ENCODE measurements around the gene PPP1R2. TPM values are rescaled to one million over a fixed set of nuclear protein-coding genes. Genes with fewer than 3 reads are reported as not detected.
A peak's percentile ranks its signal among the peaks of the same experiment; 100 is the strongest.
"Not testable (repeated sequence)": the region's sequence is repeated elsewhere in the genome, so short reads cannot be mapped to it uniquely, and the experiment has no call there.

Gene PPP1R2
- 159 TPM for polyA plus RNA-seq

GRCh38 chr3:195542698-195543499 lies at the start of gene PPP1R2:
TSS of gene PPP1R2 (minus strand) at chr3:195543325. CDS start at chr3:195543025, 300 bp downstream.
- Mint-ChIP-seq H3K36me3 (no peaks in the 10 kb centered on the region), H3K27ac (peak within 1 kb of the TSS; percentile 86 to 98 (median 97)), H3K27me3 (no peaks in the 10 kb centered on the region), H3K4me3 (peak within 1 kb of the TSS; percentile 88 to 97 (median 90)), H3K9me3 (no peaks in the 10 kb centered on the region), H3K4me1 (peaks cover 52 to 59% (median 53%) of the 10 kb centered on the region in 3 donors)

- no peak overlapping the region for H3K4me3 Mint-ChIP-seq
- no peaks in the 10 kb centered on the region for H3K36me3 Mint-ChIP-seq
- H3K9me3 Mint-ChIP-seq: no peaks in the 10 kb centered on the region
- no peak overlapping the region for H3K27ac Mint-ChIP-seq
- peaks cover 2% of the 10 kb centered on the region for H3K27me3 Mint-ChIP-seq
- no peaks in the 10 kb centered on the region for H3K4me1 Mint-ChIP-seq
These were observed 48.7 kb upstream of the PPP1R2 start for GRCh38 chr3:195591852-195592251.

GRCh38 chr3:195591220-195591619 lies 48.1 kb upstream of the PPP1R2 start:
- H3K4me3 Mint-ChIP-seq: no peak overlapping the region

GRCh38 chr3:195590381-195590780 lies 47.3 kb upstream of the PPP1R2 start:
- H3K9me3 Mint-ChIP-seq, H3K36me3 Mint-ChIP-seq, H3K4me1 Mint-ChIP-seq, H3K27ac Mint-ChIP-seq, H3K27me3 Mint-ChIP-seq, H3K4me3 Mint-ChIP-seq: not testable (repeated sequence)

More at GRCh38 chr3:195591220-195591619, 48.1 kb upstream of the PPP1R2 start:
- Mint-ChIP-seq H3K9me3 (no peaks in the 10 kb centered on the region), H3K4me1 (no peaks in the 10 kb centered on the region), H3K27ac (no peak overlapping the region), H3K27me3 (peaks cover 2% of the 10 kb centered on the region), H3K36me3 (no peaks in the 10 kb centered on the region)

DNA sequence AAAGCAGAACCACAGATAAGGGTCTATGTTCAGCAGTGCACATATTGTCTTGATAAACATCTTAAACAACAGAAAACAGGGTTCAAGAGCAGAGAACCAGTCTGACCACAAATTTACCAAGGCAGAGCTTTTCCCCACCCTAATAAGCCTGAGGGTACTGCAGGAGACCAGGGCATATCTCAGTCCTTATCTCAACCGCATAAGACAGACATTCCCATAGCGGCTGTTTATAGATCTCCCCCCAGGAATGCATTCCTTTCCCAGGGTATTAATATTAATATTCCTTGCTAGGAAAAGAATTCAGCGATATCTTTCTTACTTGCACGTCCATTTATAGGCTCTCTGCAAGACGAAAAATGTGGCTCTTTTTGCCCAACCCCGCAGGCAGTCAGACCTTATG lies 46.7 kb upstream of the PPP1R2 start:
- H3K36me3 Mint-ChIP-seq, H3K9me3 Mint-ChIP-seq, H3K27me3 Mint-ChIP-seq, H3K4me3 Mint-ChIP-seq, H3K27ac Mint-ChIP-seq, H3K4me1 Mint-ChIP-seq: not testable (repeated sequence)

DNA sequence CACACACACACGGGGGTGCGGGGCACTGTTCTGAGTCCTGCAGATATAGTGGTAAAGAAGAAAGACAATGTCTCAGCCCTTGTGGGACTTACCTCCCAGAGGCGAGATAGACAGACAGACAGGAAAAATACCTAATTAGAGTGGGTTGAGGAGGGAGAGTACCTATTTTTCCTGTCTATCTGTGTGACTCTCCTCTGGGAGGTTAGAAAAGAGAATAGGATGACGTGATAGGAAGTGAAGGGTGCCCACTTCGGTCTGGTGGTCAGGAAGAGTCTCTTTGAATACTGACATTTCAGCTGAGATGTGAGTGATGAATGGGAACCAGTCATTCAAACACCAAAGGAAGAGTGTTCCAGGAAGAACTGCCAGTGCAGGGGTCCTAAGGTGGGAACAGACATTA lies 44.7 kb upstream of the PPP1R2 start:
- no peak overlapping the region for H3K4me3 Mint-ChIP-seq
- H3K9me3 Mint-ChIP-seq: no peaks in the 10 kb centered on the region
- H3K36me3 Mint-ChIP-seq: no peaks in the 10 kb centered on the region
- no peak overlapping the region for H3K27ac Mint-ChIP-seq
- no peaks in the 10 kb centered on the region for H3K4me1 Mint-ChIP-seq
- H3K27me3 Mint-ChIP-seq: no peaks in the 10 kb centered on the region

GRCh38 chr3:195587406-195587805 lies 44.3 kb upstream of the PPP1R2 start:
- Mint-ChIP-seq H3K4me3 (no peak overlapping the region), H3K27me3 (no peaks in the 10 kb centered on the region), H3K9me3 (no peaks in the 10 kb centered on the region), H3K36me3 (no peaks in the 10 kb centered on the region), H3K4me1 (no peaks in the 10 kb centered on the region), H3K27ac (no peak overlapping the region)

DNA sequence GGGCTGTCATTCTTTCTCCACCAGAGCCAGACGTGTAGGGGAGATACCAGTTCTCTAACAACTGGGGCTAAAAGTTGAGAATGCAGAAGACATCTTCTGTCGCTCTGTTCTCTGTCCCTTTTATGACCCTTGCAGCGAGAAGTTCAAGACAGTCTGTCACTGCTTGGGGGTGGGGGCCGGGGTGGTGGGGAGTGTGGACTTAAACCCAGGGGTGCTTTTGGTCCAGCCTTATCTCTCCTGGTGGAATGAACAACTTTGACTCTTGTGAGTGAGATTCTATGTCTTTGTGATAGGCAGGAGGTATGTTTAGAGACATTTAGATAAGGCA lies 41.4 kb upstream of the PPP1R2 start:
- H3K4me3 Mint-ChIP-seq: no peak overlapping the region
- no peaks in the 10 kb centered on the region for H3K36me3 Mint-ChIP-seq
- no peaks in the 10 kb centered on the region for H3K27me3 Mint-ChIP-seq
- no peaks in the 10 kb centered on the region for H3K9me3 Mint-ChIP-seq
- no peaks in the 10 kb centered on the region for H3K4me1 Mint-ChIP-seq
- no peak overlapping the region for H3K27ac Mint-ChIP-seq

- Mint-ChIP-seq H3K4me3 (no peak within 1 kb of the TSS), H3K4me1 (no peaks in the 10 kb centered on the region), H3K27me3 (no peaks in the 10 kb centered on the region), H3K27ac (no peak within 1 kb of the TSS), H3K9me3 (no peaks in the 10 kb centered on the region), H3K36me3 (no peaks in the 10 kb centered on the region)
These were observed 40.9 kb upstream of the PPP1R2 start, which contains the start of gene APOD for GRCh38 chr3:195583831-195584542. TSS of gene APOD (minus strand) at chr3:195583940. CDS start at chr3:195579461, 4,479 bp downstream.

DNA sequence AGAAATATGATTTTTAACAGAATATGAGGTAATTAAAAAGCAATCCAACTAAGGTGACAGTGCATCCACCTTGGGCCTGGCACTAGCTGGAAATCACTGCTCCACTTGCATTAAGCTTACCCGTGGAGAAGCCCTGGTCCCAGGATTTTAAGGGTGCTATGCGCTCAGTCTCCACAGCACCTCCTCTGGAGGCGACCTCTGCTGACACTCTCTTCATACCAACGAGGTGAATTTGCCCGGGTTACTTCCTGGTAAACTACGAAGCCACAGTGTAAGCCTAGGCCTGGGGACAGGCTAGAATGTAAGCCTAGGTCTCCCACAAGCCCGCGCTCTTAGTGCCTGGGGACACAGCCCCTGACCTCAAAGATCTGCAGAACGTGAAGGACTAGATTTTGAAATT lies 39.8 kb upstream of the PPP1R2 start:
- H3K27ac Mint-ChIP-seq: no peak overlapping the region
- H3K27me3 Mint-ChIP-seq: no peaks in the 10 kb centered on the region
- H3K9me3 Mint-ChIP-seq: no peaks in the 10 kb centered on the region
- no peak overlapping the region for H3K4me3 Mint-ChIP-seq
- H3K36me3 Mint-ChIP-seq: no peaks in the 10 kb centered on the region
- no peaks in the 10 kb centered on the region for H3K4me1 Mint-ChIP-seq

DNA sequence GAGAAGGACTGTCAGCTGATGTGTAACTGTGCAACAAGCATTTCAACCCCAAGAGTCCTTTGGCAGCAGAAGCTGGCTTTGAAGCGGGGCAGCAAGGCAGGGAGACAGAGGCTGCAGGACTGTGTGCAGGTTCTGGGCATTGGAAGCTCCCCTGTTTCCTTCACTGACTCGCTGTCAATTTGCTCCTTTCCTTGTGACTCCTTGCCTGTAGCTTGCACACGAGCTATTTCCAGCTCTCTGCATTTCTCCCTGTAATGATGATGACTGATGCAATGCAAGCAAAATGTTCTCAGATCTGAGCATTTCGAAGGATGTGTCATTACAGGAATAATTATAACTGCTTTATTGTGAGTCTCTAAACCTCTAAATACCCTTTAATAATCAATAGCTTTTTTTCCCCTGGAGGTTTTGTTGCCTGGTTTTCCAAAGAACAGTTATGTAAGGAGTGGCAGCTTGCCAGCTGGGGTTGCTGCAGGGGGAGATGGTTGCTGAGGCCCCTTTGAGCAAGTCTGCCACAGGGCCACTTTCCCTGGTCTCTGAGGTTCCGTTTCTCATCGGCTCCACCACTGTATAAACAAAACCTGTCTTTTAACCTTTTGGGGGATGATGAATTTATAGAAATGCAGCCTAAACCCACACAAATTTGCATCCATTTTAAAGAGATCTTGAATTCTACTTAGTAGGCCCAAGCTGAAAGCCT lies 37.8 kb upstream of the PPP1R2 start:
- Mint-ChIP-seq H3K9me3 (no peaks in the 10 kb centered on the region), H3K27ac (peak overlapping the region in 1 of 3 donors; percentile 25), H3K27me3 (no peaks in the 10 kb centered on the region), H3K4me3 (no peak overlapping the region), H3K36me3 (no peaks in the 10 kb centered on the region), H3K4me1 (no peaks in the 10 kb centered on the region)

DNA sequence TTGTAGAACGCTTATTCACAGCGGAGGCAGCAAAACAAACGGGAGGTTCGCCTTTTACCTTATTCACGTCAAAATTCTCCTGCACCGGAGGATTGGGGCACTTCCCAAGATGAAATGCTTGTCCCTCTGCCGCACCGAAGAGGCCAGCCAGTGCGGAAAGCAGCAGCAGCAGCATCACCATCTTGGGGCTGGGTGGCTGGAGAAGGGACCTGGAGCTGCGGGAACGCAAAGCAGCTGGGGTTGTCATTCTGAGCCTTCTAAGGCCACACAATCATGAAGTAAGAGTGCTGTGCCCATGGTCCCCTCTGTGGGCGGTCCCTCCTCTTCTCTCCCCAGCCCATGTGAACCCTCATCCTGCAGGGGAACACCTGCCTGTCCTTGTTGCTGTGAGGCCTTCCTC lies 36.2 kb upstream of the PPP1R2 start:
- Mint-ChIP-seq H3K4me3 (no peak overlapping the region), H3K36me3 (no peaks in the 10 kb centered on the region), H3K27ac (no peak overlapping the region), H3K27me3 (no peaks in the 10 kb centered on the region), H3K9me3 (no peaks in the 10 kb centered on the region), H3K4me1 (no peaks in the 10 kb centered on the region)

- H3K4me1 Mint-ChIP-seq: no peaks in the 10 kb centered on the region
- H3K4me3 Mint-ChIP-seq: no peak overlapping the region
- no peaks in the 10 kb centered on the region for H3K36me3 Mint-ChIP-seq
- H3K27ac Mint-ChIP-seq: peak overlapping the region in 1 of 3 donors; percentile 69
- H3K27me3 Mint-ChIP-seq: no peaks in the 10 kb centered on the region
- no peaks in the 10 kb centered on the region for H3K9me3 Mint-ChIP-seq
These were observed 35.4 kb upstream of the PPP1R2 start for GRCh38 chr3:195578565-195578964.

DNA sequence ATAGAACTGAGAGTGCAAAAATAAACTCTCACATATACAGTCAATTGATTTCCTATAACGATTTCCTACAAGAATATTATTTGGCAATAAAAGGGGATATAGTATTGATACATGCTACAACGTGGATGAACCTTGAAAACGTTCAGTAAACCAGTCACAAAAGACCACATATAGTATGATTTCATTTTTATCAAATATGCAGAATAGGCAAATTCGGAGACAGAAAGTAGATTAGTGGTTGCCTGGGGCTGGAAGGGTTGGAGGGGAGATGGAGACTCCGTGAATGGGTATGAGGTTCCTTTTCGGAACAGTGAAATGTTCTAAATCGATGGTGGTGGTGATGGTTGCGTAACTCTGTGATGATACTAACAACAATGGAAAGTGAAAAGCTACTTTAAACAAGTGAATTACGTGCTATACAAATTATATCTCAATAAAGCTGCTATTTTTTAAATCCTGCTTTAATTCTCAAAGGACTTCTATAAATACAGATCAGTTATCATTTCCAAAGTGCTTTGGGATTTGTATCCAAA lies 34.6 kb upstream of the PPP1R2 start:
- H3K27me3 Mint-ChIP-seq: no peaks in the 10 kb centered on the region
- no peaks in the 10 kb centered on the region for H3K9me3 Mint-ChIP-seq
- no peaks in the 10 kb centered on the region for H3K4me1 Mint-ChIP-seq
- H3K36me3 Mint-ChIP-seq: no peaks in the 10 kb centered on the region
- no peak overlapping the region for H3K4me3 Mint-ChIP-seq
- no peak overlapping the region for H3K27ac Mint-ChIP-seq

Data from IgD-negative memory B cell (primary cell).